IgD-negative memory B cell (primary cell): Measurements from ENCODE around the gene CIPC. TPM values are rescaled to one million over a fixed set of nuclear protein-coding genes. Genes with fewer than 3 reads are reported as not detected.

Source experiments
- H3K27ac Mint-ChIP-seq, 3 donors: one replicate each; pipeline ENCODE4 v1.8.0; 2020 to 2022; ENCODE audit warnings: mild to moderate bottlenecking in 3 of 3, mixed read lengths in 3 of 3, moderate library complexity in 1 of 3
- H3K27me3 Mint-ChIP-seq: one replicate; pipeline ENCODE4 v1.8.0; 2021; ENCODE audit warnings: mixed read lengths
- H3K36me3 Mint-ChIP-seq: one replicate; pipeline ENCODE4 v1.8.0; 2020; ENCODE audit warnings: mild to moderate bottlenecking, mixed read lengths
- H3K4me1 Mint-ChIP-seq, 3 donors: one replicate each; pipeline ENCODE4 v1.8.0; 2020 to 2022; ENCODE audit warnings: mixed read lengths in 3 of 3, mild to moderate bottlenecking in 1 of 3
- H3K4me3 Mint-ChIP-seq, 4 donors: one replicate each; pipeline ENCODE4 v1.8.0; 2020 to 2022; ENCODE audit warnings: mild to moderate bottlenecking in 4 of 4, mixed read lengths in 4 of 4, moderate library complexity in 3 of 4
- H3K9me3 Mint-ChIP-seq, 3 donors: one replicate each; pipeline ENCODE4 v1.8.0; 2020 to 2021; ENCODE audit warnings: mixed read lengths in 3 of 3, mild to moderate bottlenecking in 1 of 3
- polyA plus RNA-seq: library from polyadenylated mRNA; unstranded; fragments of 300-500 nt; fragmentation: Illumina TruSeq; gene quantifications from one replicate; pipeline ENCODE4 v1.2.3, GENCODE V29; 2021

CIPC gene
- polyA plus RNA-seq, 1 donor from 2014 or later, result 14.7 TPM

DNA sequence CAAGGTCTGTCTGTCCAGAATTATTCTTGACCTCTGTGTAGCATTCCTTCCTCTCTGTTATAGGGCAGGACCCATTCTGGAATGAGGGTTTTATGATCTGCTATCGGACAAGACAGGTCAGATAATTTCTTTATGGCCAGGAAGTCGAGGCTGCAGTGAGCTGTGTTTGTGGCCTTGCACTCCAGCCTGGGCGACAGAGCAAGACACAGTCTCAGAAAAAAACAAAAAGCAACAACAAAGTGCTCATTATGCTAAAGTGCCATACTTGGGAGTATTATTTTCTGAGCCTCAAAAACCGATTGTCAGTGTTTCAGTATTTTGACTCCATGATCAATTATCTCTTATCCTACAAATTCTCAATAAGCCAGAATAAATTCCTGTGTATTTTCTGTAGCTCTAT is 4.1 kb downstream of the CIPC start:
- Mint-ChIP-seq H3K9me3 (no peaks in the 10 kb centered on the region), H3K4me1 (peaks cover 36 to 43% (median 41%) of the 10 kb centered on the region in 3 donors), H3K27ac (peak overlapping the region in 1 of 3 donors; percentile 47), H3K36me3 (peaks cover 9% of the 10 kb centered on the region), H3K27me3 (no peaks in the 10 kb centered on the region), H3K4me3 (peak overlapping the region in 2 of 4 donors; percentile 17 to 31)

- Mint-ChIP-seq H3K9me3 (no peaks in the 10 kb centered on the region), H3K4me3 (peak overlapping the region in 1 of 4 donors; percentile 70), H3K4me1 (peaks cover 30 to 44% (median 32%) of the 10 kb centered on the region in 3 donors), H3K27me3 (no peaks in the 10 kb centered on the region), H3K27ac (peak overlapping the region in 1 of 3 donors; percentile 13), H3K36me3 (peaks cover 6% of the 10 kb centered on the region)
Measured at GRCh38 chr14:77103475-77103874, 5.4 kb downstream of the CIPC start.

DNA sequence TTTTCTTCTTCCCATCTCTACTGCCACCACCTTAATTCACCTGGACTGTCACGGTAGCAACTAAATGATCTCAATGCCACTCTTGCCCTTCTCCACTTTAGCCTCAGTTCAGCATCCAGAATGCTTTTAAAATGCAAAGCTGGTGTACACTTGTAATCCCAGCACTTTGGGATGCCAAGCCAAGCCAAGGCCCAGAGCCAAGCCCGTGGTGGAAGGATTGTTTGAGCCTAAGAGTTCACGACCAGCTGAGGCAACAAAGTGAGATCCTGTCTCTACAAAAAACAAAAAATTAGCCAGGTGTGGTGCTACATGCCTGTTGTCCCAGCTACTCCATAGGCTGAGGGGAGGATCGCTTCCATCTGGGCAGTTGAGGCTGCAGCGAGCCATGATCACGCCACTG is 5.9 kb downstream of the CIPC start:
- peak overlapping the region in 1 of 4 donors; percentile 21 for H3K4me3 Mint-ChIP-seq
- H3K36me3 Mint-ChIP-seq, result peaks cover 6% of the 10 kb centered on the region
- H3K27ac Mint-ChIP-seq, result no peak overlapping the region
- H3K4me1 Mint-ChIP-seq, result peaks cover 31 to 45% (median 33%) of the 10 kb centered on the region in 3 donors
- no peaks in the 10 kb centered on the region for H3K9me3 Mint-ChIP-seq
- no peaks in the 10 kb centered on the region for H3K27me3 Mint-ChIP-seq

- Mint-ChIP-seq H3K4me1 (peaks cover 31 to 41% (median 31%) of the 10 kb centered on the region in 3 donors), H3K9me3 (no peaks in the 10 kb centered on the region), H3K27me3 (no peaks in the 10 kb centered on the region), H3K4me3 (peak overlapping the region in 1 of 4 donors; percentile 21), H3K36me3 (peaks cover 6% of the 10 kb centered on the region), H3K27ac (peak overlapping the region in 1 of 3 donors; percentile 0)
Measured at GRCh38 chr14:77104393-77104792, 6.3 kb downstream of the CIPC start.

DNA sequence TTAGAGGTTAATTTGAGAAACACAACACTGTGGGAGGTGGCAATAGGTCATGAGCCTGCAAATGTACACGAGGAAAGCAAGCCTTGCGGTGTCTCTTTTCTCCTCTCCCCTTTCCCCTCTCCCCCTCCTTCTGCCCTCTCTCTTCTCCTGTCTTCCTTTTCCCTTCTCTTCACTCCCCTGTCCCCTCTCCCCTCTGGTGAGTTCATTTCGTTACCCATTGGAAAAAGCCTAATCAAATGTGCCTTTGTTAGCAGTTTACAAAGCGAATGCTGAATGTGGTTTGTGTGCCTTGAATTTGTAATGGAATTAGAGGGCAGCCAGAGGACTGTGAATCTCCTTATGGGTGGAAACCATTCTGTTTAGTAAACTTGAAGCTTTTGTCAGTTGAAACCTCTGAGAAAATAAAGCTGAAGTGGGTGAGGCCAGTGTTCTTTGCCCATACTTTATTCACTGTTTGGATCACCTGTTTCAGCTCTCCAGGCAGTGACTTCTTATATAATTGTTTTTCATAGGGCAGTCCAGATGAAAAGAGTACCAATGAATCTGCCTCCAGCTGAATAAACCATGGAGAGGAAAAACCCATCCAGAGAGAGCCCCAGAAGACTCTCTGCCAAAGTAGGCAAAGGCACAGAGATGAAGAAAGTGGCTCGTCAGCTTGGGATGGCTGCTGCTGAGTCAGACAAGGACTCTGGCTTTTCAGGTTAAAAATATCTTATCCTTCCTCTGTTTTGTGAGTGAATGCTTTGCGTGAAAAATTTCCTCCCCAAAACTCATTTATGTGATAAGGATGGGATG is 7.3 kb downstream of the CIPC start:
- Mint-ChIP-seq H3K27ac (no peak overlapping the region), H3K27me3 (no peaks in the 10 kb centered on the region), H3K9me3 (no peaks in the 10 kb centered on the region), H3K36me3 (peaks cover 8% of the 10 kb centered on the region), H3K4me3 (no peak overlapping the region), H3K4me1 (peaks cover 25 to 36% (median 26%) of the 10 kb centered on the region in 3 donors)

GRCh38 chr14:77106666-77107065 is 8.6 kb downstream of the CIPC start:
- Mint-ChIP-seq H3K4me3 (no peak overlapping the region), H3K36me3 (peaks cover 8% of the 10 kb centered on the region), H3K9me3 (no peaks in the 10 kb centered on the region), H3K4me1 (peaks cover 14 to 24% (median 21%) of the 10 kb centered on the region in 3 donors), H3K27me3 (no peaks in the 10 kb centered on the region), H3K27ac (no peak overlapping the region)

DNA sequence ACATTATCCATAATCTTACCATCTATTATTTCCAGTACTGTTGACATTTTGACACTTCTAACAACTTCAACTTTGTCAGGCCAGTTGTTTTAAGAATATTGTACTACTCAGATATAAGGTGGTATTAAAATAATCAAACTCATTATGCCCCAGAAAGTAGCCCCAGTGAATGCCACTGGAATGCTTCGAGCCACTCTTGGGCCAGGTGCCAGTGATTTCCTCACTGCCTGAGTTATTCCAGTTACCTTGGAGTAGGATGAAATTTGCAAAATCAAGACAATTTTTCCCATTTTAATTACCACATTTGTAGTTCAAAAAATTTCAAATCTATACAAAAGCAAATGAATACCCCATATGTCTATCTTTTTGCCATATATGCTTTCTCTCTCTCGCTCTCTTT is 9.2 kb downstream of the CIPC start:
- Mint-ChIP-seq H3K9me3 (no peaks in the 10 kb centered on the region), H3K4me3 (no peak overlapping the region), H3K27me3 (no peaks in the 10 kb centered on the region), H3K27ac (no peak overlapping the region), H3K4me1 (peaks cover 8 to 23% (median 21%) of the 10 kb centered on the region in 3 donors), H3K36me3 (peaks cover 8% of the 10 kb centered on the region)

- no peaks in the 10 kb centered on the region for H3K27me3 Mint-ChIP-seq
- peaks cover 5 to 20% (median 16%) of the 10 kb centered on the region in 3 donors for H3K4me1 Mint-ChIP-seq
- no peak overlapping the region for H3K27ac Mint-ChIP-seq
- H3K36me3 Mint-ChIP-seq, result peaks cover 5% of the 10 kb centered on the region
- H3K9me3 Mint-ChIP-seq, result no peaks in the 10 kb centered on the region
- no peak overlapping the region for H3K4me3 Mint-ChIP-seq
Measured at GRCh38 chr14:77108753-77109152, 10.7 kb downstream of the CIPC start.

- no peak overlapping the region for H3K4me3 Mint-ChIP-seq
Measured at GRCh38 chr14:77109656-77110055, 11.6 kb downstream of the CIPC start.

DNA sequence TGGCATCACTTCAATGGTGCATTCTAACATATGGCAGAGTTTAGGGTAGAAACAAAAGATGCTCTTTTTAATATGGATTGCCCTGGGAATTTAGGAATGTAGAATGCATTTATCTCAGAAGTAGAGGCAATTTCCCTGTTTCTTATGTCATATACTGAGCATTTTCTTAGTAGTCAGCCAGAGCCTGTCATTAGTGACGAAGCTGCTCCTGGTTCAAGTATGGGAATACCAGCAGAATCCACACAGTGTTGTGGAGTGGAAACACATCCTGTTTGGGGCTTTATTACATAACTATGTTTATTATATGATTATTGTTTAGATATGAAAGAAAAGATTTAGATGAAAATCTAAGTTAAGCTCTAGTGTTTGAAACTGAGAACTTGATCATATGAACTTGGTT is 12.2 kb downstream of the CIPC start:
- H3K4me1 Mint-ChIP-seq, result peaks cover 1 to 13% (median 9%) of the 10 kb centered on the region in 3 donors
- no peaks in the 10 kb centered on the region for H3K27me3 Mint-ChIP-seq
- peak overlapping the region in 1 of 3 donors; percentile 32 for H3K27ac Mint-ChIP-seq
- H3K4me3 Mint-ChIP-seq, result no peak overlapping the region
- peaks cover 6% of the 10 kb centered on the region for H3K36me3 Mint-ChIP-seq
- H3K9me3 Mint-ChIP-seq, result no peaks in the 10 kb centered on the region

More at GRCh38 chr14:77109656-77110055, 11.6 kb downstream of the CIPC start:
- Mint-ChIP-seq H3K4me1 (peaks cover 3 to 15% (median 10%) of the 10 kb centered on the region in 3 donors), H3K27ac (no peak overlapping the region), H3K36me3 (peaks cover 6% of the 10 kb centered on the region), H3K27me3 (no peaks in the 10 kb centered on the region), H3K9me3 (no peaks in the 10 kb centered on the region)

GRCh38 chr14:77111021-77111420 is 13.0 kb downstream of the CIPC start:
- peaks cover 6% of the 10 kb centered on the region for H3K36me3 Mint-ChIP-seq

DNA sequence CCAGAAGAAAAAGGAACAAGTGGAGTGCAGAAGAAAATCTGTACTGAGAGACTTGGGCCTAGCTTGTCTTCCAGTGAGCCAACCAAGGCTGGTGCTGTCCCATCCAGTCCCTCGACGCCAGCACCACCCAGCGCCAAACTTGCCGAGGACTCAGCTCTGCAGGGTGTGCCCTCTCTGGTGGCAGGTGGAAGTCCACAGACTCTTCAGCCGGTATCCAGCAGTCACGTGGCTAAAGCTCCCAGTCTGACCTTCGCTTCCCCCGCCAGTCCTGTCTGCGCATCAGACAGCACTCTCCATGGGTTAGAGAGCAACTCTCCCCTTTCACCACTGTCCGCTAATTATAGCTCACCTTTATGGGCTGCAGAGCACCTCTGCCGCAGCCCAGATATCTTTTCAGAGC is 15.6 kb downstream of the CIPC start:
- Mint-ChIP-seq H3K9me3 (no peaks in the 10 kb centered on the region), H3K4me1 (peaks cover 2 to 17% (median 11%) of the 10 kb centered on the region in 3 donors), H3K4me3 (no peak overlapping the region), H3K27ac (no peak overlapping the region), H3K36me3 (peaks cover 7% of the 10 kb centered on the region), H3K27me3 (no peaks in the 10 kb centered on the region)

More at GRCh38 chr14:77111021-77111420, 13.0 kb downstream of the CIPC start:
- Mint-ChIP-seq H3K27me3 (no peaks in the 10 kb centered on the region), H3K9me3 (no peaks in the 10 kb centered on the region), H3K27ac (peak overlapping the region in 1 of 3 donors; percentile 32), H3K4me3 (no peak overlapping the region), H3K4me1 (peaks cover 1 to 13% (median 12%) of the 10 kb centered on the region in 3 donors)

DNA sequence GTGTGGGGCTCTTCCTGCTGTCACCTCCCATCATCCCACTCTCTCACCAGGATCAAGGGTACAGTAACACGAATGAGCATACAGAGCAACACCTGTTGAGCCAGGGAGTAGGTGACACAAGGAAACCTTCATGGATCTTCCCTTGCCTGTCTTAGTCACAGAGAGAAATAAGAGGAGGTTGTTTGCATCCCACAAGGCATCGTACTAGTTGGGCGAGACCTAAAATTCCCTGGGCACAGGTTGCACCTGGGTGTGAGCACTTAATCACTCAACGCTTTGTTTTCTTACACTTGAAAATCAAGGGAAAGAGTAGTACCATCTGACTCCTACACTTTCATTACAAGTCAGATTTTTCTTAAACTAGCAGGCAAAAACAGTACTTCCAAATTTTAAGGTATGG is 16.6 kb downstream of the CIPC start:
- H3K4me3 Mint-ChIP-seq, result no peak overlapping the region
- H3K36me3 Mint-ChIP-seq, result peaks cover 7% of the 10 kb centered on the region
- H3K9me3 Mint-ChIP-seq, result no peaks in the 10 kb centered on the region
- no peaks in the 10 kb centered on the region for H3K27me3 Mint-ChIP-seq
- peaks cover 2 to 19% (median 7%) of the 10 kb centered on the region in 3 donors for H3K4me1 Mint-ChIP-seq
- H3K27ac Mint-ChIP-seq, result no peak overlapping the region

DNA sequence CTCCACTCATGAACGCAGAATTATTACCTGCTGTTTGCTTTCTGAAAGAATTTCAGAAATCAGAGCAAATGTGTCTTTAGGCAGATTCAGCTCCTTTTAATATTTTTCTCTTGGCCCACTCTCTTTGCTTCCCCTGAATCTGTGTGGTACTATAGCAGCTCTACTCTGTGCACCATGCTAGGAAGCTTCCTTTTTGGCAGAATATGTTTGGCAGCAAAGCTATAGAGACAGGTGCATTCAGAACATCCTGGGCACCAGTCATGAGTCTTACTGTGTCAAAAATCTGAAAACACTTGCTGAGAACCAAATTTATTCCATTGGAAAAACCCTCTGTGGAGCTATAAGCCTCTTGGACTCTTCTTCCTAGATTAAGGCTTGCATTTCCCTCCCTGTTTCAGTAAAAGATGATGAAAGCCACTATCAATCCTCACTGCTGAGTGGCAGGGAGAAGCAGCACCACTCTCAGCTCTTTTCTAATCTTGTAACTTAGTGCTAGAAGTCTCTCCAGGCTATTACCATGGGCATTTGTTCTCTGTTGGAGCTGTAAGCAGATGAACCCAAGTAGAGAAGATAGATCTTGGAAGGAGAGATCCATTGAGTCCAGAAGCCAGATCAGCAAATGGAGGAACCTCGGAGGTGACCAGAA is 18.2 kb downstream of the CIPC start:
- peaks cover 8% of the 10 kb centered on the region for H3K36me3 Mint-ChIP-seq
- no peak overlapping the region for H3K4me3 Mint-ChIP-seq
- H3K27me3 Mint-ChIP-seq, result peaks cover 2% of the 10 kb centered on the region
- peak overlapping the region in 1 of 3 donors; percentile 29 for H3K27ac Mint-ChIP-seq
- peaks cover 13 to 32% (median 20%) of the 10 kb centered on the region in 3 donors for H3K4me1 Mint-ChIP-seq
- H3K9me3 Mint-ChIP-seq, result no peaks in the 10 kb centered on the region

DNA sequence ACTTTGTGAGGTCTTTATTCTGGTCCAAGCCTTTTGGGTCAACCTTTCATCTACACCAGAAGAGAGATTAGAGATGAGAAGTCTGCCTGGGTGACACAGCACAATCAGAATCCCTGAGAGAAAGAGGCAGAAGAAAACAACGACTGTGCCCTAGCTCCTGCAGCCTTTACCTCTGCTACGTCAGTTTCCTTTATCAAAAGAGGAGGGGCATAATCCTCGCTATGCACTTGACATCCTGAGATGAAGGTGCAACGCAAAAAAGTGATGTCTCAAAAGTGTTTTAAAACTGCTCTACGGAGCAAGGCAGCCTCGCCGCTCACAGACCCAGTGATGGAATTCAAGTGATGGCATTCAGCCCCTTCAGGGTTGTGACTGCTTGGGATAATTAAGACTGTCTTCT is 21.8 kb downstream of the CIPC start:
- H3K27me3 Mint-ChIP-seq, result peaks cover 5% of the 10 kb centered on the region
- H3K4me3 Mint-ChIP-seq, result peak overlapping the region; percentile 46 to 82 (median 74)
- H3K36me3 Mint-ChIP-seq, result peaks cover 5% of the 10 kb centered on the region
- peak overlapping the region; percentile 90 to 98 (median 91) for H3K27ac Mint-ChIP-seq
- H3K4me1 Mint-ChIP-seq, result peaks cover 41 to 65% (median 44%) of the 10 kb centered on the region in 3 donors
- H3K9me3 Mint-ChIP-seq, result no peaks in the 10 kb centered on the region
